Measurements from ENCODE around the gene RFC5.

- no peak for TF ChIP-seq POLR2AphosphoS5 (IDR thresholded peaks at IDR 0.05)
- TF ChIP-seq POLR2A (IDR thresholded peaks at IDR 0.05), result no peak
- no peak for TF ChIP-seq EP300 (IDR thresholded peaks at IDR 0.05)
- TF ChIP-seq CTCF (IDR thresholded peaks at IDR 0.05), result no peak
These were observed 4.5 kb upstream of the RFC5 start for GRCh38 chr12:118011961-118012360.

All from gastroesophageal sphincter (tissue), 3 donors.